ENCODE results near the gene UBE4B.
"Not testable (repeated sequence)": the region's sequence is repeated elsewhere in the genome, so short reads cannot be mapped to it uniquely, and the experiment has no call there.

UBE4B gene

DNA sequence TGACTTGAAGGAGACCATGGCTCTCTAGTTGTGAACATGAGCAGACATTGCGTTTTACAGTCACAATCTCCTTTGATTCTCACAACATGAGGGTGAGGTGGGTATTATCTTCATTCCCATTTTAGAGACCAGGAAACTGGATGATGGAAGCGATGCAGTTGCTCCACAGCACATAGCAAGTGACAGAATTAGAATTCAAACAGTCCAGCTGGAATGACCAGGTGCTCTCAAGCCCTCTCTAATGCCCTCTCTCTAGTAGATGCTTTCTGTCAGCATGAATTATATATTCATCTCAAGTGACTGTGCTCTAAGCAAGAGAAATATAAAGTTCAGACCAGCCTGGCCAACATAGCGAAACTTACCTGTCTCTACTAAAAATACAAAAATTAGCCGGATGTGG lies 167.9 kb downstream of the UBE4B start:
- no peak overlapping the region for H3K27ac Mint-ChIP-seq (ENCODE audit: low read depth)
- H3K4me3 Mint-ChIP-seq, result no peak overlapping the region
- ATAC-seq (replicated peaks; ENCODE audit: extremely low read depth, poor library complexity, severe bottlenecking) (no peak), DNase-seq (ENCODE audit: low spot score in 2 of 2) (no peak)
- no peaks in the 10 kb centered on the region for H3K4me1 Mint-ChIP-seq
- H3K27me3 Mint-ChIP-seq, result no peaks in the 10 kb centered on the region
- H3K9me3 Mint-ChIP-seq, result no peaks in the 10 kb centered on the region
- H3K36me3 Mint-ChIP-seq (ENCODE audit: insufficient read depth), result no peaks in the 10 kb centered on the region

DNA sequence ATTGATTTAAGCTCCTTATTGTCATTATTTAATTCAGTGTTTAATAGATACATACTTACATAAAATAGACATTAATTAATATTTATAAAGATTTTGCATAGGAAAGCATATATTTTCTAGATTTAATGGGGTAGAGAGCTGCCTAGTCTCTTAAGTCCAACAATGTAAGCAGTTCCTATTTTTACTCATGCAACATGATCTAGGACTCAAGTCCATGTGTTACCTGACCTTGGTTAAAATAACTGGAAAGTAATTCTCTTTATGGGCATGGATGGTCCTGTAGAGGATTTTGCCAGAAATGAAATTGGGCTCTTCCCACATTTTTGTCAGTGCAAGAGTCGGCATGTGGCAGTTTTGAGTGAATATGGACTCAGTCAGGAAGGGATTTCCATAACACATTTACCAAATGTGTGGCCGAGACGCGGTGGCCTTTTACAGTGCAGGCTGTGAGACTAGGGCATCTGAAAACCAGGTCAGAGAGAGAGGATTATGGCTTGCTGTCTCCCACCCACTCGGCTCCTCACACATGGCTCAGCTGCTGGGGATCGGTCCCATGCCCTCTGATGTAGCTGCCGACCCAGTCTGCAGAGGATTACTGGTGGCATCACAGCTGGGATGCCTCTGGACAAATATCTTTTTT lies 171.4 kb downstream of the UBE4B start:
- no peak for ATAC-seq (replicated peaks; ENCODE audit: extremely low read depth, poor library complexity, severe bottlenecking)
- Mint-ChIP-seq H3K27ac (ENCODE audit: low read depth) (no peak overlapping the region), H3K4me1 (no peaks in the 10 kb centered on the region), H3K4me3 (no peak overlapping the region), H3K27me3 (no peaks in the 10 kb centered on the region), H3K36me3 (ENCODE audit: insufficient read depth) (no peaks in the 10 kb centered on the region), H3K9me3 (no peaks in the 10 kb centered on the region)
- no peak for DNase-seq (ENCODE audit: low spot score in 2 of 2)

DNA sequence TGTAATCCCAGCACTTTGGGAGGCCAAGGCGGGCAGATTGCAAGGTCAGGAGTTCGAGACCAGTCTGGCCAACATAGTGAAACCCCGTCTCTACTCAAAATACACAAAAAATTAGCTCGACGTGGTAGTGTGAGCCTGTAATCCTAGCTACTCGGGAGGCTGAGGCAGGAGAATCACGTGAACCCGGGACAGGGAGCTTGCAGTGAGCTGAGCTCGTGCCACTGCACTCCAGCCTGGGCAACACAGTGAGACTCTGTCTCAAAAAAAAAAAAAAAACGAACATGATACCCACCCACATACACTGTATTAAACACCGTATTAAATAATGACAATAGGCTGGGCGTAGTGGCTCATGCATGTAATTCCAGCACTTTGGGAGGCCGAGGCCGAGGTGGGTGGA lies 172.4 kb downstream of the UBE4B start:
- not testable (repeated sequence) for H3K36me3 Mint-ChIP-seq (ENCODE audit: insufficient read depth); H3K4me3 Mint-ChIP-seq; H3K27ac Mint-ChIP-seq (ENCODE audit: low read depth); DNase-seq (ENCODE audit: low spot score in 2 of 2); ATAC-seq (replicated peaks; ENCODE audit: extremely low read depth, poor library complexity, severe bottlenecking); H3K4me1 Mint-ChIP-seq; H3K9me3 Mint-ChIP-seq; H3K27me3 Mint-ChIP-seq

DNA sequence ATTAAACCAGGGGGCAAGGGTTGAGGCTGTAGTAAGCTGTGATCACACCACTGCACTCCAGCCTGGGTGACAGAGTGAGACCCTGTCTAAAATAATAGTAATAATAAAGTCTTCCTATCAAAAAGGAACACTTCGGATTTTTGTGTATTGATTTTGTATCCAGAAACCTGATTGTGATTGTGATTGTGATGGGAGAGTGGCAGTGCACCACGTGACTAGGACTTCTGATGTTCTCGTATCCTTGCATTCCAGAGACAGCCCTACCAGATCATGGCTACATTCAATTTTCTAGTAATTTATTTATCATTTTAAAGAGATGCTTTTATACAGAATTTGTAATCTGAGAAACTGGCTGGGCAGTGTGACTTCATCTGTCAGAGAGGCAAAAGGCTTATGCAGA lies 175.1 kb downstream of the UBE4B start:
- no peak overlapping the region for H3K4me3 Mint-ChIP-seq
- H3K9me3 Mint-ChIP-seq, result no peaks in the 10 kb centered on the region
- DNase-seq (ENCODE audit: low spot score in 2 of 2), result no peak

DNA sequence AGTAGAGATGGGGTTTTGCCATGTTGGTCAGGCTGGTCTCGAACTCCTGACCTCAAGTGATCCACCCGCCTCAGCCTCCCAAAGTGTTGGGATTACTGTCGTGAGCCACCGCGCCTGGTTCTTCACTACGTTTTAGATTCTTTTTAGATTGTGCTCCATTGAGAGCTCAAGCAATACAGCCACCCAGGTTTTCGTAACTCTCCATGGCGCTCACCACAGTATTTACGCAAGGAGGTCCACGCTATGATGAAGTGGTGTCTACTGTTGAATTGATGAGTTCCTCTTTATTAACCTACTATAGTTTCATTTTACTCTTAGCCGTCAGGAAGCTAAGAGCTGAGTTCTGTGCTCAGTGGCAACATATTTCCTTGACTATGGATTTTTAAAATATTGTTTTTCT lies 175.8 kb downstream of the UBE4B start:
- peaks cover 23% of the 10 kb centered on the region for H3K4me1 Mint-ChIP-seq
- H3K27ac Mint-ChIP-seq (ENCODE audit: low read depth), result no peak overlapping the region
- peaks cover 7% of the 10 kb centered on the region for H3K36me3 Mint-ChIP-seq (ENCODE audit: insufficient read depth)
- H3K27me3 Mint-ChIP-seq, result no peaks in the 10 kb centered on the region
- DNase-seq (ENCODE audit: low spot score in 2 of 2) (no peak), ATAC-seq (replicated peaks; ENCODE audit: extremely low read depth, poor library complexity, severe bottlenecking) (no peak)
- H3K4me3 Mint-ChIP-seq, result peak overlapping the region; percentile 87
- H3K9me3 Mint-ChIP-seq, result no peaks in the 10 kb centered on the region

More for the DNA sequence above, 175.1 kb downstream of the UBE4B start:
- no peaks in the 10 kb centered on the region for H3K27me3 Mint-ChIP-seq
- H3K27ac Mint-ChIP-seq (ENCODE audit: low read depth), result no peak overlapping the region
- no peak for ATAC-seq (replicated peaks; ENCODE audit: extremely low read depth, poor library complexity, severe bottlenecking)
- H3K4me1 Mint-ChIP-seq, result peaks cover 20% of the 10 kb centered on the region
- peaks cover 7% of the 10 kb centered on the region for H3K36me3 Mint-ChIP-seq (ENCODE audit: insufficient read depth)

DNA sequence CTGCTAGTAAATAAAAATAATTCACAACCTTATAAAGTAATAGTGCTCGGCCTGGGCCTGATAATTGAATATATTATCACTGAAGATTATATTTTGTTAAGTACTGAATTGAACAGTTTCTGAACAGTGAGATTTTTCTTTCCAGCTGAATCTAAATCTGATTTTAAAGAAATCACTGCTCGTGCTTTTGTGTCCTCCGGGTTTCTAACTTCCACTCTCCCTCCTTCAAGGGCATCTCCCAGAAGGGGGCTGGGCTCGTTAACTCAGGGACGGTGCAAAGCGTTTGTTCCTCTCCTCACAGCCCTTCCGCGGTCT lies 176.8 kb downstream of the UBE4B start:
- ATAC-seq (replicated peaks; ENCODE audit: extremely low read depth, poor library complexity, severe bottlenecking) (no peak), DNase-seq (ENCODE audit: low spot score in 2 of 2) (no peak)
- Mint-ChIP-seq H3K9me3 (no peaks in the 10 kb centered on the region), H3K36me3 (ENCODE audit: insufficient read depth) (peaks cover 7% of the 10 kb centered on the region), H3K27me3 (no peaks in the 10 kb centered on the region), H3K27ac (ENCODE audit: low read depth) (peak overlapping the region; percentile 81), H3K4me3 (peak overlapping the region; percentile 87), H3K4me1 (peaks cover 27% of the 10 kb centered on the region)

DNA sequence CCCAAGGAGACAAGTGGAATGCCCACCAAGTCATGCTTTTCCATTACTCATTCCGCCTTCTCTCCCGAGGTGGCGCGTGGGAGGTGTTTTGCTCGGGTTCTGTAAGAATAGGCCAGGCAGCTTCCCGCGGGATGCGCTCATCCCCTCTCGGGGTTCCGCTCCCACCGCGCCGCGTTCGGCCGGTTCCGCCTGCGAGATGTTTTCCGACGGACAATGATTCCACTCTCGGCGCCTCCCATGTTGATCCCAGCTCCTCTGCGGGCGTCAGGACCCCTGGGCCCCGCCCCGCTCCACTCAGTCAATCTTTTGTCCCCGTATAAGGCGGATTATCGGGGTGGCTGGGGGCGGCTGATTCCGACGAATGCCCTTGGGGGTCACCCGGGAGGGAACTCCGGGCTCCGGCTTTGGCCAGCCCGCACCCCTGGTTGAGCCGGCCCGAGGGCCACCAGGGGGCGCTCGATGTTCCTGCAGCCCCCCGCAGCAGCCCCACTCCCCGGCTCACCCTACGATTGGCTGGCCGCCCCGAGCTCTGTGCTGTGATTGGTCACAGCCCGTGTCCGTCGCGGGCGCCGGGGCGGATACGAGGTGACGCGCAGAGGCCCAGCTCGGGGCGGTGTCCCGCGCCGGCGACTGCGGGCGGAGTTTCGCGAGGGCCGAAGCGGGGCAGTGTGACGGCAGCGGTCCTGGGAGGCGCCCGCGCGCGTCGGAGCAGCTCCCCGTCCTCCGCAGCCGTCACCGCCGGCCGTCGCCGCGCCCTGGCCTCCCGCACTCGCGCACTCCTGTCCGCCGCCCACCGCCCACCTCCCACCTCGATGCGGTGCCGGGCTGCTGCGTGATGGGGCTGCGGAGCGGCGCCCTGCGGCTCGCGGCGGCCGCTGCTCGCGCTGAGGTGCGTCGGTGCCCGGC lies 177.4 kb downstream of the UBE4B start, which contains the start of gene KIF1B:
Gene KIF1B, plus strand, starts transcription at position 666 of the 906 bp plus-strand sequence. CDS start 21,759 bp downstream, outside the sequence.
- ATAC-seq (replicated peaks; ENCODE audit: extremely low read depth, poor library complexity, severe bottlenecking), result peak; percentile 99

DNA sequence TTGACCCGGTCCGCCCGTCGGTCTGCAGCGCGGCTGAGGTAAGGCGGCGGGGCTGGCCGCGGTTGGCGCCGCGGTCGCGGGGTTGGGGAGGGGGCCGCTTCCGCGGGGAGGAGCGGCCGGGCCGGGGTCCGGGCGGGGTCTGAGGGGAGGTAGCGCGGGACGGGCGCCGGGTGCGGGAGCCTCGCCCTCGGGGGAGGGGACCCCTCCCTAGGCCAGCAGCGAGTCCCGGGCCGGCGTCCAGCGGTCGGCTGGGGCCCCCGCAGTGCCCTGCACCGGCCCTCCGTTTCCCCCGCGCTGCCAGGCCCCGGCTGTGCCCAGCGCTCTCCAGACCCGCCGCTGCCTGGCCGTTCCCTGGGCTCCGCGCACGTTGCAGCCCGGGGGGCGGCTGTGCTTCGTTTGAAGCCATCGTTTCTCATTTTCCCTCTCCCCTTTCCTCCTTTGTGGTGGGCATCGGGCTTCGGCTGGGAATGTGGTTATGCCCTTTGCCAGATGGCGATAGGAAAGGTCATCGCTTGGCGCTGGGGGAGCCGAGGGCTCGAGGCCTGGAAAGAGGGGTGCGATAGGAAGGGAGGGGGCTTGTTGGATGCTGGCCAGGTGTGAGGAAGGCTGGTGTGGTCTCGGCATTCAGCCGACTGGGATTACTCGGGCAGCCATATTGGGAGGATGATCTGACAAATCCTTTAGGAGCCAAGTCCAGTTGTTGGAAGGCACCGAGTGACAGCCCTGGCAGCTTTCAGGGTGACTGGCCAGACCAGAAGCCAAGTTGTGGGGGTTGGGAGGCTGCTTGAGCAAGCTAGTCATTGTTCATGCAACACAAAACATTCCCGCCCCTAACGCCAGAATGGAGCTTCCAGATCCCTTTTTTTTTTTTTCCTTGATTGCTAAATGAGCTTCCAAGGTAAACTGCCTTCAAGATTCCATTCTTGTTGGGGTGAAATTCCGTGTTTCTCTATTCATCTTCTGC lies 178.4 kb downstream of the UBE4B start:
- H3K4me3 Mint-ChIP-seq, result peak overlapping the region; percentile 75
- no peak for ATAC-seq (replicated peaks; ENCODE audit: extremely low read depth, poor library complexity, severe bottlenecking)
- peak overlapping the region; percentile 1 for H3K27ac Mint-ChIP-seq (ENCODE audit: low read depth)
- no peak for DNase-seq (ENCODE audit: low spot score in 2 of 2)
- no peaks in the 10 kb centered on the region for H3K27me3 Mint-ChIP-seq
- H3K9me3 Mint-ChIP-seq, result no peaks in the 10 kb centered on the region
- H3K4me1 Mint-ChIP-seq, result peaks cover 36% of the 10 kb centered on the region
- H3K36me3 Mint-ChIP-seq (ENCODE audit: insufficient read depth), result peaks cover 7% of the 10 kb centered on the region

More for the DNA sequence above, 177.4 kb downstream of the UBE4B start, which contains the start of gene KIF1B:
- H3K27me3 Mint-ChIP-seq, result no peaks in the 10 kb centered on the region
- peak within 1 kb of the TSS; percentile 87 for H3K4me3 Mint-ChIP-seq
- peak; percentile 91 to 95 for DNase-seq (ENCODE audit: low spot score in 2 of 2)
- peaks cover 7% of the 10 kb centered on the region for H3K36me3 Mint-ChIP-seq (ENCODE audit: insufficient read depth)
- H3K9me3 Mint-ChIP-seq, result no peaks in the 10 kb centered on the region
- peaks cover 27% of the 10 kb centered on the region for H3K4me1 Mint-ChIP-seq
- peak within 1 kb of the TSS; percentile 81 for H3K27ac Mint-ChIP-seq (ENCODE audit: low read depth)

DNA sequence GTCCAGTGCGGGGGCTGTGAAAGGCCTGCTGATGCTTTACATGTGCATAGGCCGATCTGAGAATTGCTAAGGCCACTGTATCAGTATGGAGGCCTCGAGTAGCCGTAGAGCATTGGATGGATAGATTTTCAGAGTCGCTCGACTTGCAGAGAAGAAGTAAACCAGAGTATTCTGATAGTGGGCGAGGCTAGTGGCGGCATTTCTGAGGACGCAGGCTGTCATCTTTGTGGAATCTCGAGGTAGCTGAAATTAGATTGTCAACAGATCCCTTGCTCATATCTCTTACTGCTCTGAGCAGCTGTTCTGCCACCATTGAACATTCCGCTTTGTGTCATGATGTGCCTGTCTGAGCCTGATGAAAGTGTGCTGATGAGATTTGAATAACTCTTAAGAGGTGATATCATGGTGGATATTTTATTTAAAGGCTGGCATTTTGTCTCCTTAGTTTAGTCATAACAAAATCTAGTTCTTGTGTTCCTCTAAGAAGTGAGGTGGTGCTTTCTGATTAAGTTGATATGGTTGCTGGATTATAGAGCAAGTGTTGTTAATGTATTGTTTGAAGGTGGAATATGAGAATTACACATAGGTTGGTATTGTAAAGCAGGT lies 179.2 kb downstream of the UBE4B start:
- Mint-ChIP-seq H3K4me1 (peaks cover 44% of the 10 kb centered on the region), H3K9me3 (no peaks in the 10 kb centered on the region), H3K4me3 (peak overlapping the region; percentile 75), H3K27ac (ENCODE audit: low read depth) (peak overlapping the region; percentile 1), H3K27me3 (no peaks in the 10 kb centered on the region), H3K36me3 (ENCODE audit: insufficient read depth) (peaks cover 7% of the 10 kb centered on the region)
- ATAC-seq (replicated peaks; ENCODE audit: extremely low read depth, poor library complexity, severe bottlenecking) (no peak), DNase-seq (ENCODE audit: low spot score in 2 of 2) (no peak)

DNA sequence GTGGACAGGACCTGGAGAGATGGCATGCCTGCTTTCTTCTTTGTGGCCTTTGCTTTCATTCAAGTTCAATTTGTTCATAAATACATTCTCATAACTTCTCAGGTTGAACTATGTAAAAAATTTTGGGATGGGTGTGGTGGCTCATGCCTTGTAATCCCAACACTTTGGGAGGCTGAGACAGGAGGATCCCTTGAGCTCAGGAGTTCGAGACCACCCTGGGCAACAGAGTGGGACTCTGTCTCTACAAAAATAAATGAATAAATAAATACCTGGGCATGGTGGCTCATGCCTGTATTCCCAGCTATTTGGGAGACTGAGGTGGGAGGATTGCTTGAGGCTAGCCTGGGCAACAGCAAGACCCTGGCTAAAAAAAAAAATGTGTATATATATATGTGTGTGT lies 179.7 kb downstream of the UBE4B start:
- peaks cover 47% of the 10 kb centered on the region for H3K4me1 Mint-ChIP-seq

DNA sequence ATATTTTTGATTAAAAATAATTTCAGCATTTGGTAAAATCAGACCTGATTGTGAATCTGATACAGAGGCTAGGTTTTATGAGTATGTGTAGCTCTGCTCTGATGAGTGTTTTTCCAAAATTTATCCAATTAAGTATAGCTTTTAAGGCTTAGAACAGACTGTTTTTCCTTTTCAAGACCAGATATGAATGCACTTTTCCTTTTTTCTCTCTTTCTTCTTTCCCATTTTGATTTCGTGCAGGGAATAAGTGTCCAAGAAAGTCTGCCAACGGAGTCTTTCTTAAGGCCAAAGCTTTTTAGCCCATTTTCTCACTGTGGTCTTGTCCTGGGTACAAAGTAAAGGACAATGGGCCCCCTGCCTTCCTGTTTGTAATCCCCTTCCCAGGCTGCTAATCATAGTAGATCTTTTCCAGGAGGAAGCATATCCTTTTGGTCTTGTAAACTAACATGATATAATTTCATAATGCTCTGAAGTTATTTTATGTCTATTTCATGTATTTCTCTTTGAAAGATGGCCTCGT lies 180.5 kb downstream of the UBE4B start:
- no peak overlapping the region for H3K27ac Mint-ChIP-seq (ENCODE audit: low read depth)
- peaks cover 55% of the 10 kb centered on the region for H3K4me1 Mint-ChIP-seq
- DNase-seq (ENCODE audit: low spot score in 2 of 2) (no peak), ATAC-seq (replicated peaks; ENCODE audit: extremely low read depth, poor library complexity, severe bottlenecking) (no peak)
- H3K4me3 Mint-ChIP-seq, result no peak overlapping the region
- peaks cover 7% of the 10 kb centered on the region for H3K36me3 Mint-ChIP-seq (ENCODE audit: insufficient read depth)
- no peaks in the 10 kb centered on the region for H3K9me3 Mint-ChIP-seq
- H3K27me3 Mint-ChIP-seq, result no peaks in the 10 kb centered on the region

More for the DNA sequence above, 179.7 kb downstream of the UBE4B start:
- H3K27me3 Mint-ChIP-seq, result no peaks in the 10 kb centered on the region
- ATAC-seq (replicated peaks; ENCODE audit: extremely low read depth, poor library complexity, severe bottlenecking) (no peak), DNase-seq (ENCODE audit: low spot score in 2 of 2) (no peak)
- peak overlapping the region; percentile 75 for H3K4me3 Mint-ChIP-seq
- H3K36me3 Mint-ChIP-seq (ENCODE audit: insufficient read depth), result peaks cover 7% of the 10 kb centered on the region
- peak overlapping the region; percentile 1 for H3K27ac Mint-ChIP-seq (ENCODE audit: low read depth)
- no peaks in the 10 kb centered on the region for H3K9me3 Mint-ChIP-seq

Data from central memory CD8-positive, alpha-beta T cell (primary cell).